Activated CD8-positive, alpha-beta memory T cell treated with anti-CD3 and anti-CD28 coated beads for 48 hours (primary cell): ENCODE results near the gene ITM2B.
"Not testable (repeated sequence)": the region's sequence is repeated elsewhere in the genome, so short reads cannot be mapped to it uniquely, and the experiment has no call there.

Experiments used
- DNase-seq, 3 experiments: peaks; one replicate each; pipeline ENCODE4 v3.0.0-alpha.2; 2020; ENCODE audit warnings: low read depth in 2 of 3, low spot score in 2 of 3

Gene ITM2B

DNA sequence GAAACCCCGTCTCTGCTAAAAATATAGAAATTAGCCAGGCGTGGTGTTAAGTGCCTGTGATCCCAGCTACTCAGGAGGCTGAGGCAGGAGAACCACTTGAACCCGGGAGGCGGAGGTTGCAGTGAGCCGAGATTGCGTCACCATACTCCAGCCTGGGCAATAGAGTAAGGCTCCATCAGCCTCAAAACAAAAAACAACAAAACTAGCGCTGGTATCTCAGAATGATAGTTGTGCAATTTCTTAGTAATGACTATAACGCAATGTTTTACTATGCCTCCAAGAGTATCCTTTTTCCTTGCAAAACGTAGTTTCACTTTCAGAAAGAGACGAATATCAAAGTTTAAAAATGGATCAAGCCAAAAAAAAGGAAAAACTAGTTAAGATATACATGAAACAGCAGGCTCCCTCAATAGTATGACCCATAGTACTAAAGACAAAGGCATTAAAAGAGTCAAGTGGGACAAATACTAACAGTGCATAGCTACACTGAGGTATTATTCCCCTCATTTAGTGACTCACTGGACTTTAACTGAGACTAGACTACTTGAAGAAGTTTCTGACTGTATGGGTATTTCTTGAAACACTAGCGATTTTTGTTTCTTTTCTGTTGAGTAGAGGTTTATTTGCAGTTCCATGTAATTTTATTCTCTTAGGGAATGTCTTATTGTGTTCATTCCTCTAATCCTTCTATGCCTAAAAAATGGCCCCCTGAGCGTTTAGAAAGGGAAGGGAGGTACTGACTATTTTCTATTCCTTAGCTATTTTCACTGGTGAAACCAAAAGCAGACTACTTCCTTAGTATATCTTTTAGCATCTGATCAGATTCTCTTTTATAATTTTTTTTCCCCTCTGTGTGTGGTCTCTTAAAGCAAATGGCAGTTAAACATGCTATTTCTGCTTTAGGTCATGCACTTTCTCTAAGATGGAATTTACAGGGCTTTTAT, 10.4 kb upstream of the ITM2B start:
- no peak for DNase-seq

DNA sequence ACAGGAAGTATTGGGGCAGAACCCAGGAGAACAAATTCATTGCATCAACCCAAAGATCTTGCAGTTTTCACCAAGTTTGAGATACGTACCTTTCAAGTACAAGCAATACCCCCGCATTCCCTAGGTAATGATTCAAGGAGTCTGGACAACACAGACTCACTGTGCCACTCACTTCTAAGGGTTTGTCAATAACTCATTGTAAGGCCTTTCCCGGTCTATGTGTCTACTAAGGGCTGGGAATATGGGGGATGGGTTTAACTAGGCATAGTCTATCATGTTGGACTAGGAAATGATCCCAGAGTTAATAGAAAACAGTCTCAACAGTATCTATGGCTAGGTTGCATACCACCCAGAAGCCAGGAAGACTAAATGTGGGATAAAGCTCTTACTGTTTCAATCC, 8.3 kb upstream of the ITM2B start:
- no peak for DNase-seq

DNA sequence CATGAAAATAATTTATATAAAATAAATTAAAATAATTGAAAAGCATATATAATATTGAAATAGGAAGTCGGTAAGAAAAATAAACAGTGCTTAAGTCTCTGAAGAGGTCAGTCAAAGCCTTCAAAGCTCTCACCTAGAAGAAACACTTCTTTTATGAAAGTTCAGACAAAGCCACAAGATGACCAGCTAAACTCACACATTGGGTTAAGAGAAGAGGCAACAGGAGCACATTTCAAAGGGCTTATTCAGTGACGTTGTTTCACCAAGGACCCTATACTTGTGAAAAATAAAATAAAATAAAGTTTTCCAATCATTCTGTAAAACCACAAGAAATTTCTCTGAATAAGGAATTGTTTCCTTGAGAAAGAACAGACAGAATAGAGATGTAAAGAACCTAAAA, 2.5 kb upstream of the ITM2B start:
- DNase-seq = no peak

DNA sequence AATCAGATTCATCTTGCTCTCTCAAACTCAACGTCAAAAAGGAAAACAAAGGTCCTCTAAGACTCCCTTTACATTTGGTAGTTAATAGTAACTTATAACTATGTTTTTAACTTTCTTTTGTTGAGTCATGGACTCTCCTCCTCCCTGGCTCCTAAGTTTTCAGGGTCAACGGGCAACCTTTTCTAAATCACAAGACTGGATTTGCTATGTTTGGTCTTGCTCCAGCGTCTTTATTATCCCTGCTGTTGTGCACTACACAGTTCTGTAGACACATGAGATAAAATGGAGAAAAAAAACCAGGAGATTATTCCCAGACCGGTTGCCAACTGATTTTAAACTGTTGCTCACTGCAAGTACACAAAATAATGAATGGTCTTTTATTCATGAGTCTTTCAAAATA, 1.9 kb upstream of the ITM2B start:
- no peak for DNase-seq

DNA sequence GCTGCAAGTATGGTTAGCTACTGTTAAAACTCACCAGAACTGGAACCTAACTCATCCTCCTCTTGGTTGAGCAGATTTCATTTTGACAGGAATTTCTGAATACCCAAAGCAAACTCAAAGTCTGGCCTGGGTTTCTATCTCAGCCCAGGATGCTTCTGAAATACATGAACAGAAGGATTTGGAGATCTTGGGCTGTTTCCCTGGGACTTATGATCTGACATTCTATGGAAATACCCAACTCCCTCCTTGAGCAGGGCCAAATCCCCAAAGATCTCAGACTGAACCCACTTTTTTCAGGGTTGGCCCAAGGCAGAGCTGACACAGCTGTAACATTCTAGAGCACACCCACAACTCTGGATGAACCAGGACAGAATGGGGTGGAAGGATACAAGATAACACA, 1.1 kb upstream of the ITM2B start:
- DNase-seq = no peak

DNA sequence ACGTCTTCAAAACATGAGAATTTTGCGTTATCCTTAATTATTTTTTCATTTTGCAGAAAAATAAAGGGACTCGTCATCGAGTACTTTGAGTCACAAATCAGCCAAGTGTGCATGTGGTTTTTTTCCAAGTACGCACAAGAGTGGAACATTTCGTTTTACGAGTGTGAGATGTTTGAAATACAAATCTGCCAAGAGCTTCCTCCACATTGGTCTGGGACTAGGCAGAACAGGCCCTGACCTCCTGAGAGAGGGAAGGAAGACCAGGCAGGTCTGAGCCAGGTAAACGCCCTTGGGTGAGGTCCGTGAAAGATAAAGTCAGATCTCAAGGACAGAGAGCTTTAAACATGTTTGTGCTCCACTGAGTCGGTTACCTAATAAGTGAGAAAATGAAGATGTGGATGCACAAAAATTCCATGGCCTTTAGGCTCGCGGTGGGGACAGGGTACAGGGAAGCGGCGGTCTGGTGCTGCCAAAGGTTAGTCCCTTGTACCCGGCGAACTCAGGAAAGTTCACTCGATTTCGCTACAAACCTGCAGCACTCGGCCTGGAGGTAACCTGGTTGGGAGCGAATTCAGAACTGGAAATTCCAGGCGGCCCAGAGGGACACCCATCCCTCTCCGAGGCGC, 473 bp upstream of the ITM2B start:
- DNase-seq = no peak

DNA sequence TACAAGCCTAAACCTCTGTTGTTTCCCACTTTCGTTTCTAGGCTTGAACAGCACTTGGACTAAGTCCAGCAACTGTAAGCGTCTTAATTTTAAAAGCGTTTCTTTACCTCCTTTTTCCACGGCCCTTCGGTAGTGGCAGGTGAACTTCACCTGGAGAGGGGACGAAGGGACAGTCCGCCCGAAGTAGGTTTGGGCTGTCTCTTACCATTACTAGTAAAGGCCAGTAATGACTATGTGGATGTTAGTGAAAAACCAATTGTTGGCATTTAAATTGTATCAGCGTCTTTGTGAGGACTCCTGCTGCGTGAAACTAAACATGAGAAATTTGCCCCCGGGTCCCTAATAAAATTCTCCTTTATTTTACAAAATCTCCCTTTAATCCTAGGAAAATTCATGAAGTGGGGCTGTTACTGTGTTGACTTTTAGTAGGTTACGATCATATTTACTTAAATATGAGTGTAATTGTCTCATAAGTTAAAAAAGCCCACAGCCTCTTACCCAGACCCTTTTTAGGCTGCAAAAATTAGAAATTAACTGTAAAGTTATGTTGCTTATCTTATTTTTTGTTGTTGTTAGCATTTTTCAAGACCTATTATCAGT, 983 bp downstream of the ITM2B start:
- DNase-seq = no peak

DNA sequence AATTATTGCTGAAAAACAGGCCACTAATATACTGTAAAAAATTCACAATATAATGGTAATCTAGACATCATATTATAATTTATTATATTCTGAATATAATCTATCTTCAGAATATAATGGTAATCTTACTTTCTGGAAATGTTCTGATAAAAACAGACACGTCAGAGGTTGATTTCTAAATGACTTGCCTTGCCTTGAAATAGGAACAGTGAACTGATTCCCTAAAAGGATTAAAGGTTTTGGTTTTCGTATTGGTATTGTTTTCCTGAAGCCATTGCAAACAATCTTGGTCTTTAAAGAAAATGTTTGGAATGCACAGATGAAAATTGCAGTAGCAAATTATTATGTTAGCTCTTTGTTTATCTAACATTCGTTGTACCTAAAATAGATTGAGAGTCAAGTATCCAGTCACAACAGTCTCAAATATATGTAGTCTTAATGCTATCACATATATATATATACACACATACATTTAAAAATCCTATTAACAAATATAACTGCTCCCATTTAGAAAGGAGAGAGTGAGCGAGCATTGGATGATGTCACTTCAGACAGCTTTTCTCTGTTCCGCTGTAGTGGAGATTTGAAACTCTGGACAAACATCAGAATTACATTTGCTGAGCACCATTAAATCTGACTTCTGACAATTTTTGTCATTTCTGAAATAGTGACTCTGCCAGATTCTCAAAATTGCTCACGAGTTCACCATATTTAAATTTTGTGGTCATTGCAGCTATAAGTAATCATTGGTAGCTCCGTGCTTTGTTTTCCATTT, 1.7 kb downstream of the ITM2B start:
- no peak for DNase-seq

DNA sequence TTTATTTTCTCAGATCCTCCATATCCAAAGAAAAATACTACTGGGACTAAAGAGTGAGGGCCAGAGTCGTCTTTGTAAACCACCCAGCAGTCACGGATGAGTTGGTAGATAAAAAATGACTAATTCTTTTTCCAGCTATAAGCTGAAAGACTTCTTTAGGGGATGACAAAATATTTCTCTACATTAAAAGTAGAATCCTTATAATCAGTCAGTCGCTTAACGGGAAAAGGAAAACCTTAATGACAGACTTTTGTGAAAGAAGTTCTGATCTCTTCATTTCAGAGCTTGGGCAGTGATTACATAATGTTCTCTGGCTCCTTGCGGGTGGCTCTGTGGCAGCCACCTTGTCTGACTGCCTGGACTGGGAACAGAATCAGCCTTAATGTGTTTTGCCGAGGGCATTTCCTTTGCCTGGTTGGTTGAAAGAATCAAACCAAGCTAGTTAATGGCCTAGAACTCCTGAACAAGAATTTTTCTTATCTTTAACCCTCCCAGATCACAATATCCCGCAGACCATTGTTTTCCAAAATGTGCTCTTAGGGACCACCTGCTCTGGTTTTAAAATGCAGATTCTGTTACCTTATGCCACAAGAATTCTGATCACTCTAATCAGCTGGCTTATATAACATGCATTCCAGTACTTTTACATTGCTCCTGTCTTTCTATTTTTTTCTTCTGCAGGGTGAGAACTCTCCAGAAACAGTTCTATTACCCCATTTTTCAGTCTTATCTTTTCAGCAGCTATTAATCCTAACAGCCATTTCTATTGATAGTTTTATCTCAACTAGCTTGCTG, 2.5 kb downstream of the ITM2B start:
- DNase-seq = no peak

DNA sequence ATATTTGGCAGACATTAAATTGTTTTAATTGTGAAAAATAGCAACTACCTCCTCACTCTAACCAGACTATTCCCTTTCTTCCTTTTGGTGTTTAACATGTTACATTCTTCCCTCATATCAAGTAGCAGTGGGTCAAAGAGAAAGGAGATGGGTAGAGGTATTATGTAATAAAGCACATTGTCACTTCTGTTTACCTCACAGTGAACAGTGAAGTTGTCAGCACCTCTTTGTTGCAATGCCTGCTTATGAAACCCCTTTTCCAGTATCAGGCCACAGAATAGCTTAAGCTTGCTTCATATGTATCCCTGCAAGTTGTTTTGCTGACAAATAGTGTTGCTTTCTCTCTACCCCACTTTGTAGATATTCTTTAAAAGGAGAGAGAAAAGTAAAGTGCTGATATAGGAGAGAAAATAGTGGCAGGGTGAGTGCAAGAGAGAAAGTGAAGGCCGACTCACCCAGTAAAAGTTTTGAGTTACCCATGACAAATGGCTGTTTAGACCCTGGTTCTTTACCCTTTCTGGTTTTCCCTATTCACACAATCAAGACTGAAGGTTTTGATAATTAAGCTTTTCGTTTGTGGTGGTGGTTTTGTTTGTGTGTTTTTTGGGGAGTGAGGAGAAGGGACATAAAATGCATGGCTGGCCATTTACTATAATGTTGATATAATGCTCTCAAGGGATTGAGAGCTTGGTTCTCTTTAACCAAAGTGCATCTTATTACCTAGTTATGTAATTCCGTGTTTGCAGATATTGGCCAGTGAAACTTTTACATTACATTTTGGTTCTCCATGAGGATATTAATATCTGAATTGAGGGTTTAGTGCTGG, 3.7 kb downstream of the ITM2B start:
- DNase-seq = no peak

DNA sequence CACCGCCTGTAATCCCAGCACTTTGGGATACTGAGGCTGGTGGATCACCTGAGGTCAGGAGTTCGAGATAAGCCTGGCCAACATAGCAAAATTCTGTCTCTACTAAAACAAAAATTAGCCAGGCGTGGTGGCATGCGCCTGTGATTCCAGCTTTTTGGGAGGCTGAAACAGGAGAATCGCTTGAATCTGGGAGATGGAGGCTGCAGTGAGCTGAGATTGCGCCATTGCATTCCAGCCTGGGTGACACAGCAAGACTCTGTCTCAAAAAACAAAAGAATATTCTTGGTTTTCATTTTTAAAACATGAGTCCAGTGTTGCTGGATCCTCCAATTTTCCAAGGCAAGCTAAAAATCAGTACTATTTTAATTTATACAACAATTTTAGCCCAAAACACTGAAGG, 6.4 kb downstream of the ITM2B start:
- not testable (repeated sequence) for DNase-seq

DNA sequence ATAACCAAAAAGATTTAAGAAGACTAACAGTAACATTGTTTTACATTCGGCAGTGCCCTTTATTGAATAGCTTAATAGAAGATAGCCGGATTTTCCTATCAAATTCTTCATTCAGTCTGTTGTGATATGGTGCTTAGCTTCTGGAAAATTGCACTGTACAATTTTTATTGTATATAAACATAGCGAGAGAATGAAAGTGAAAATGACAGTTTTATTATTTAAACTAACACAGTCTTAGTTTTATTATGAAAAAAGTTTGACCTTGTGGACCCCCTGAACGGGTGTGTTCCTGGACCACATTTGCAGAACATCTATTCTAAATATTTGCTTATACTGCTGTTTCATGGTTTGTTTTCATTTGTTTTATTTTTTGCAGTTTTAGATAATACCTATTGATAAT, 8.6 kb downstream of the ITM2B start:
- no peak for DNase-seq

DNA sequence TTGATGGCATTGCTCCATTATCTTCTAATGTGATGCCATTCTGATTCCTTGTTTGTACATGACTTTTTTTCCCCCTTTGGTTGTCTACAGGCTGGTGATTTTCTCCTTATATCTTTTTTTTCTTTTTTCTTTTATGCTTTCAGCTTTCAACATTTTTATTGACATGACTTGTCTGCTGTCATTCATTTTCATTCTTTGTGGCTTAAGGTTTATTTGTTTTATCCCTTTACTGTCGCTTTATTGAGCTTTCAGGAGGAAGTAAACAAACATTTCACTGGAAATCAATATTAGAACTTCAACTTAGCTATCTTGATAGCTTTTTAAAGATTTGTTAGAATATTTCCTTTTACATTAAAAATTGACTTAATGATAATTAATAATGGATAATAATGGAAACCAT, 9.7 kb downstream of the ITM2B start:
- no peak for DNase-seq

DNA sequence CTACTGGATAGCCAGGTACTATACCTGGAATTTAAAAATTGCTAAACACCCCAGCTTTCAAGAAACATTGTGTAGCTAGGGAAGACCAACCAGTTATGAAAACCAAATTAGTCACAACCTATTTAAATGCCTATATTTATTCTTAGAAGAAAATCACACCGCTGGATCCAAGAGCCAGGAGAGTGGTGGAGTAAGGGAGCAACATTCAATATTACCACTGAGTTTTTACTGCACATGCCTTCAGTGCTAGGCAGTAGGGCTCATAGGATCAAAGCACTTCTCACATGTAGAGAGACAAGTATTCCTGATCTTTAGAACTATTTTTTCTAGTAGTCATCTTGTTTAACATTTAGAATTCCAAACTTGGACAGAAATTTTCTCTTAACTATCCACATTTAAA, 11.2 kb downstream of the ITM2B start:
- no peak for DNase-seq

DNA sequence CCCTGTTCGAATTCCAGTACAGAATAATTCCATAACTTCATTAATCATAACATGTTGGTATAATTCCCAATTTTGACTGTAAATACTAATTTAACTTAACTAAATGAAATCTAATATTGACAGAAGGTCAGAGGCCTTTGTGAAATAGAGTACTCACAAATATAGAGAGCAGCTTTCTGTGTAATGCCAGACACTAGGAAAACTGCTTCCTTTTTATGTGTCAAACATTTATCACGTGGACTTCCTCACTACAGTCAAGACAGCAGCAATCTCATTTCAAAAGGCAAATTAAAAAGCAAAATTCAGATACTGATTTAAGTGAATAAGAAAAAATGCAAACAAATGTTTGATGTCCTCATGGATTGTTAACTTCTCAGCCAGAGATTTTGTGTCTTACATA, 13.1 kb downstream of the ITM2B start:
- DNase-seq = no peak

DNA sequence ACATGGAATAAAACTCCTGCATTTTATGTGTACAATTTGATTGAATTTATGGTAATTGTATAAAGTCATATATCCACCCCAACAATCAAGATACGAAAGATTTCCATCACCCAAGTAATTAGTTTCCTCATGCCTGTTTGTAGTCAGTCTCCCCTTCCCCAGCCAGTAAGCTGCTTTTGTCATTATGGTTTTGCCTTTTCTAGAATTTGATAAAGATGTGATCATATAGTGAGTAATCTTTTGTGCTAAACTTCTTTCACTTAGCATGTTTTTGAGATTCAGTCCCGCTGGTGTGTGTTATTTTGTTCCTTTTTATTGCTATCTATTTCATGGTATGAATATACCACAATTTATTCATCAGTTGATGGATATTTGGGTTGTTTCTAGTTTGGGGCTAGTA, 16.0 kb downstream of the ITM2B start:
- DNase-seq = no peak

DNA sequence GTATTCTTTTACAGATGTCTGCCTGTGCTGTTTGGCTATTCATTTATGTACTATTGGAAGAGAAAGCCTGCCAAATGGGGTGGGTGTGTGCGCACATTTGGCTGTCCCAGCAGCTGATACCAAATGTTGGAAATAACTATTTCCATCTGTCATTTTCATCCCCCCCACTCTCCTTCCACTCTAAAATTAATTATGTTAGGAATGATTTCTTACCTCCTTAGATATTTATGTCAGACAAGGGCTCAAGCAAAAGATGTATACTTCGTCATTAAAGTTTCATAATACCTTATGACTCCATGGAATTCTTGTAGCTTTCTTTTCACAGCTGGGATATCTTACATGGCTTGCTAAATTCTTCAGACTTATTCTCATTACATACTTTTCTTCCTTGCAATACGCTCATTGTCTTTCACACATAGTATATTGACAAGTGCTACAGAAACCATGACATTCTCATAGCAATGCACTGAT, 18.6 kb downstream of the ITM2B start:
- DNase-seq = no peak

DNA sequence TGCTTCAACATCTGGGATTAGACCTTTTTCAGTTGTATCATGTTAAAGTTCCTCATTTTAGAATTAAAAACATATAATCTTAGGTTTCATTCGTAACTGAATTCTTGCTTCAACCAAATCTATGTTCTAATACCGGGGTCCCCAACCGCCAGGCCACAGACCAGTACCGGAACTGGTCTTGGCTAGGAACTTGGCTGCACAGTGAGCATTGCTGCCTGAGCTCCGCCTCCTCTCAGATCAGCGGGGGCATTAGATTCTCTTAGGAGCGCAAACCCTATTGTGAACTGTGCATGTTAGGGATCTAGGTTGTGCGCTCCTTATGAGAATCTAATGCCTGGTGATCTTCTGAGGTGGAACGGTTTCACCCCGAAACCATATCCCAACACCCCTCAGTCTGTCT, 19.2 kb downstream of the ITM2B start:
- no peak for DNase-seq

DNA sequence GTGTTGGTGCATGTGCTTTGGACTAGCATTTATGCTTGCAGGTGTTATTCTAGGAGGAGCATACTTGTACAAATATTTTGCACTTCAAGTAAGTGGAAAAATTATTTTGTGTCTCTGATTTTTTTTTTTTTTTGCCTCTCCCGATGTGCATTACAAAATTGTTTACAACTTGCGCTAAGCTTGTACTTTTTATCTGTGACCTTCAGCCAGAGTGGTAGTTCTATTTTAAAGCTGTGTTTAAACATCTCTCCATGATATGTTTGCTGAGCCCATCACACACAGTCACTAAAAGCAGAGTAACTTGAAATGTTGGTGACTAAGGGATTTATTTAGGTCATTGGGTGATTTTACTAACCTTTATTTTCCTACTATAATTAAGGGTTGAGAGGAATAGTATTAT, 20.8 kb downstream of the ITM2B start:
- no peak for DNase-seq

DNA sequence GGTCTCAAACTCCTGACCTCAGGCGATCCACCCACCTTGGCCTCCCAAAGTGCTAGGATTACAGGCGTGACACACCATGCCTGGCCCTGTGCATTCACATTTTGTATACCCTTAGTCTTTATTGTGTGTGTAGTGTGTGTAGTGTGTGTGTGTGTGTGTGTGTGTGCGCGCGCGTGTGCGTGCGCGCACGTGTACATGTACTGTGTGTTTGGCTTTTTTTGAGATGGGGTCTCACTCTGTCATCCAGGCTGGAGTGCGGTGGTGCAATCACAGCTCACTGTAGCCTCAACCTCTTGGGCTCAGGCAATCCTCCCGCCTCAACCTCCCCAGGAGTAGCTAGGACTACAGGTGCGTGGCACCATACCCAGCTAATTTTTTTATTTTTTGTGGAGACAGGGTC, 22.1 kb downstream of the ITM2B start:
- DNase-seq = no peak
